HG02981 (cell line): ENCODE data around the gene NFYA.
A peak's percentile ranks its signal among the peaks of the same experiment; 100 is the strongest.

Experiments
- ATAC-seq: cut with Tn5 transposase; IDR thresholded peaks from one replicate; pipeline ENCODE4 v1.9.1; 2021; ENCODE audit warnings: mild to moderate bottlenecking, moderate library complexity; ENCODE audit not compliant: unreplicated experiment

NFYA gene

DNA sequence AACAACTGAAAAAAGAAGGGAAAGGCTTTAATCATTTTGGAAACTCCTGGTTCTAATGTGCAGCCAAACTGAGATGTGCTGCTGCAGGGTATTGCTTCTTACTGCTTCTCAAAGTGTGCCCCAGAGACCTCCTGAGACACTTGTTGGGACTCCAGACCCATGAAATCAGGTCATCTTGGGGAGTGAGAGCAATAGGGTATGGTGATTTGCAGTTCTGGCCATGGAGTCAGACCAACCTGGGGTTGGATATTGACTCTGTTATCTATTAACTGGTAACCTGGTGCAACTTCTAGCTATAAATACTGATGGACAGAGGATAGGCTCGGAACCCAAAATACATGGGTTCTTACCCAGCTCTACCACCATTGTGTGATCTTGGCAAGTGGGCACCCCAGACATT lies 26.7 kb upstream of the NFYA start:
- no peak for ATAC-seq

DNA sequence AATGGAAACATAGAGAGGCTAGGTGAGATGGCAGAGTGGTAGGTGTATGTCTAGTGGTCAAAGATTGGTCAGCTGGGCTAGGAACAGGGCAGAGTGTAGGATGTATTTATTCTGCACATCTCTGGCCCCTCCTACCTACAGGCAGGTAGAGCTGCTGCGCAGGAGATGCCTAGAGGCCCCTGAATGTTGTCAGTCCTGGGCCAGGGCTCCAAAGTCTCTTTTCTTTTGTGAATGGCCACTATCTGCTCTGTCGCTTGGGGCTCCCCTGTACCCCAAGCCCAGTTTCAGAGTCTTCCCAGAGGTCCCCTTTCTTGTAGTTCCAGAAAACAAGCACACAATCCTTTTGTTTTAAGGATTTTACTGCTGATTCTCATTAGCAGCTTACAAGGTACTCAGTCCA lies 25.5 kb upstream of the NFYA start:
- no peak for ATAC-seq

DNA sequence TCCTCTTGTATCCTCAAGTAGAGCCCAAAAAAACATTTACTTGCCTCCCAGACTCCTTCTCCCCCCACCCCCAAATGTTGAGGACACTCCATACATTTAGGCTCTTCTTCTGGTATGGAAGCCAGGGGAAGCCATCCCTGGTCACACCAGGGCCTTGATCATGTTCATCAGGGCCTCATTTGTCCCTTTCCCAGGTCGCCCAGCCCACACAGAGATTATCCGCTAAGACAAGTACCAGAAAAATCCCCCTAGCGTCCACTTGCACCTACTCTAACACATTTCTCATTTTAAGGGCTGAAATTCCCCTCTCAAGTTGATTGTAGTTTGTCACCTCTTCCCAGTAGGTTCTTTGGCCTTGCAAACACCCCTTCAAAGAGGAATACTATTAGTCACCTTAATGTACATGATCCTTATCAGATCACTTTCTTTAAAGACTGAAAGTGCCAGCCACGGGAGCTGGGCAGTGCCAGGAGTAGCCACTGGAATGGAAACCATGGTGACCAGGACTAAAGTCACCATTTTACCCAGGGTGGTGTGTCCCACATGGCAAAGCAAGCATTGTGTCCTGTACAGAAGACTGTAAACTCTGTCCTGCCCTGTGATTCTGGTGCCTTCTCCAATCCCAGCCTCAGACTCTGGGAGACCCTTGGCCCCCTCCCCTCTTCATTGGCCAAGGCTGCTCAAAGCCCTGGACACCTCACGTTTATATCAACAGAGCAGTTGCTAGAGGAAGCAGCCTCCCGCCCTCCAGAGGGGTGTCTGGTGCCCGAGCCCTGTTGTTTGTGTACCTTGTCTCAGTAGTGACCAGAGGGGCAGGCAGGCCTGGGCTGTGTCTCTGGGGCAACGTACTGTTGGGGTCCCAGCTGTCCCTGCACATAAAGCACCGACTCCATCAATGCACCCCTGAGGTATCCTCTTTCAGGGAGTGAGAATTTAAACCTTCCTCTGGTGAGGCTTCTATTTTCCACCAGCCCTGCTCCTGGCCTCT lies 24.7 kb upstream of the NFYA start:
- ATAC-seq: no peak

DNA sequence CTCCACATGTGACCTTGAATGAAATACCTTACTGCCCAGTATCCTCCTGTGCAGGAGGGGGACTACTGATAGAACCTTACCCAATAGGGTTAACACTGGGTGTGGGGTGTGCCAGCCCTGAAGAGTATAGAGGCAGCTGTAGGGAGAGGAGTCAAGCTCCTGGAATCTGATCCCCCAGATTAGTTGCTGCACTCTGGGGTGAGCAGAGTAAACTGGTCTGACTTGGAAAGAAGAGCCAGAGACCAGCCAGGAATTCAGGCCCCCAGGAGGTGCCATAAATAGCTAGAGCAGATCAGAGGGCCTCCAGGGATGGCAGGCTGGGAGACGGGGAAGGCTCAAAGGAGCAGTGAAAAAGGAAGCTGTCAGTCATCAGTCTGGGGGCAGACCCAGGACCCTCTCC lies 23.3 kb upstream of the NFYA start:
- no peak for ATAC-seq

DNA sequence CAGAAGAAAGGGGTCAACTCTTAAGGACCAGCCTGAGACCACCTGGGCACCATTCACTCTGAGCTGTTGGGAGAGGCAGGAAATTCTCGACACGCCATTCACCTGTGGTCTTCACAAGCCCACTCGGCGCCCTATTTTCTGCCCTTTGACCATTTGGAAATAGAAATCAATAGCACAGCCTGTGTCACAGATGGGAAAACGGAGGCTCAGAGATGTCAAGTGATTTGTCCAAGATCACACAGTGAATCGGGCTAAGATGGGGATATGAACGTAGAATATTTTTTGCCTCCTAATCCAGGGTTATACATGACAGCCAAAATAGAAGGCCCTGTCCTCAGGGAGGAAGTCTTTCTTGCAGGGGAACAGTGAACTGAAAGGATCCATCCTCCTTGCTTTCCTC lies 22.8 kb upstream of the NFYA start:
- no peak for ATAC-seq

DNA sequence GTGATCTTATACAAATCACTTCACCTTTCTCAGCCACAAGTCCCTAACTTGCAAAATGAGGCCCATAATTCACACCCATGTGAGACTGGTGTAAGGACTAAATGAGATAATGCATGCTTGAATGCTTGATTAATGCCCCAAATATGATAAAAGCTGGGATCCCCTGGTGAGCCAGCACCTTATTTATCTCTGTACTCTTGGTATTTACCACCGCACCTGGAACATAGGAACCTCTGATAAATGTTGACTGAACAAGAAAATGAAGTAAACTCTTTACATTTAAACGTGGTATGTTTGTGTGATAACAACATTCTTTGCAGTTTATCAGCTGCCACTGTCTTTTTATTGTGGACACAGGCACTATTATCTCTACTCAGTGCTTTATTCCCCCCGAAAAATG lies 22.2 kb upstream of the NFYA start:
- ATAC-seq: no peak

DNA sequence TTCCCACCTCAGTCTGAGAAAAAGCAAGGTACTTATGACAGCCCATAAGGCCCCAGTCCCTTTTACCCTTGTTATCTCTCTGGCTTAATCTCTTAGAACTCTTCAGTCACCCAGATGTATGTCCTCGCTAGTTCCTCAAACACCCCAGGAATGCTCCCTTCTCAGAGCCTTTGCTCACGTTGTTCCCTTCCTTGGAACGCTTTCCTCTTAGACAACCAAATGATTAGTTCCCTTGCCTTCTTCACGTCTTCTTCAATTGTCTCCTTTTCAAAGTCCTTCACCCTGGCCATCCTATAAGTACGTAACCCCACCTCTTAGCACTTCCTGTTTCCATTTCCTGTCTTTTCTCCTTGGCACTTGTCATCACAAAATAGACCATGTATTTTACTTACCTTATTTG lies 20.9 kb upstream of the NFYA start:
- ATAC-seq: no peak

DNA sequence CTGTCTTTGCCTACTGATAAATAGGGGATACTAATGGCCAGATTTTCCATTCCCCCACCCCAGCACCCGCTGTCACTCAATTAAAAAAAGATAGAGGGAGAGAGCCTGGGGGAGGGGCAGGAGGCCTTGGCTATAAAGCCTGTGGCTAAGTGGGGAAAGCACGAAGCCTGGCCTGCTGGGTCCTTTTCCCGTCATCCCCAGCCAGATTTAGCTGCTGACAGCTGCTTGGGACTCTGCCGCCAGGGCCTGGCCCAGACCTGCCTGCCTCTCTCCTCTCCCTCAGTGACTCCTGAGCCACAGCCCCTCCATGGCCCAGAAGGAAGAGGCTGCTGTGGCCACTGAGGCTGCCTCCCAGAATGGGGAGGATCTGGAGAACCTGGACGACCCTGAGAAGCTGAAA lies 19.7 kb upstream of the NFYA start, which contains the start of gene APOBEC2:
Gene APOBEC2, plus strand, starts transcription at position 162 of the 400 bp plus-strand sequence. Its CDS starts 146 bp downstream, at position 308.
- ATAC-seq: no peak

DNA sequence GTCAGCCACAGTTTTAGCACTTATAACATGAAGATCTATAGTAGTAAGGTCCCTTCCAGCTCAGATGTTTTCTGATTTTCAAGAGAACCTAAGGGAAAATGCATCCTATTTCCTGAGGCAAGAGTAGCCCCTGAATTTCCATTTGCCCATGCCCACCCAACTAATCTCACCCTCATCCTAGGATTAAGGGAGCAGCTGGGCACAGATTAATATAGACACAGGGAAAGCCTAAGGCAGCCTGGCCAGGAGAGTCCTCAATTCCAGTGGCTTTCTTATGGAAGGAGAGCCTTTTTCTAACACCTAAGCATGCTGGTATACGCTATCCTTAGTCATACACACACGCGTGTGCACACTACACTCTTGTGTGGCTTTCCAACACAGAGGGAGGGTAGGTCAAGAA lies 18.3 kb upstream of the NFYA start:
- no peak for ATAC-seq

DNA sequence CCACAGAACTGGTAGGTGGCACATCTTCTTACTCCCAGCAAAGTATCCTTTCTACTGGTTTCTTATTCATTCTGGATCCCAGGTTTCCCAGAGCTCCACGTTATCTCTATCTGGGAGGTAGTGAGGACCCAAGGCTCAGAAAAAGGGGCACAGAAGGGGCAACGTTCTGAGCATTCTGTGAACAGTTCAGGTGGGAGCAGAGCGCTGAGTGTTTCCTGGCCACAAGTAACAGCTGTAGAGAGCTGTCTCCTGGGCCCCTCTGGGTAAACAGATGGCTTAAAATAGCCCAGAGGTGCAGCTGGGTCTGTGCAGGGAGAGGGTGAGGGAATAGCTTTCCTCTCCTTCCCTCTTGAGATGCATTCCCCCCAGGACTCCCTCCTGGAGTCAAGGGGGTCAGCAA lies 17.6 kb upstream of the NFYA start:
- ATAC-seq: no peak

DNA sequence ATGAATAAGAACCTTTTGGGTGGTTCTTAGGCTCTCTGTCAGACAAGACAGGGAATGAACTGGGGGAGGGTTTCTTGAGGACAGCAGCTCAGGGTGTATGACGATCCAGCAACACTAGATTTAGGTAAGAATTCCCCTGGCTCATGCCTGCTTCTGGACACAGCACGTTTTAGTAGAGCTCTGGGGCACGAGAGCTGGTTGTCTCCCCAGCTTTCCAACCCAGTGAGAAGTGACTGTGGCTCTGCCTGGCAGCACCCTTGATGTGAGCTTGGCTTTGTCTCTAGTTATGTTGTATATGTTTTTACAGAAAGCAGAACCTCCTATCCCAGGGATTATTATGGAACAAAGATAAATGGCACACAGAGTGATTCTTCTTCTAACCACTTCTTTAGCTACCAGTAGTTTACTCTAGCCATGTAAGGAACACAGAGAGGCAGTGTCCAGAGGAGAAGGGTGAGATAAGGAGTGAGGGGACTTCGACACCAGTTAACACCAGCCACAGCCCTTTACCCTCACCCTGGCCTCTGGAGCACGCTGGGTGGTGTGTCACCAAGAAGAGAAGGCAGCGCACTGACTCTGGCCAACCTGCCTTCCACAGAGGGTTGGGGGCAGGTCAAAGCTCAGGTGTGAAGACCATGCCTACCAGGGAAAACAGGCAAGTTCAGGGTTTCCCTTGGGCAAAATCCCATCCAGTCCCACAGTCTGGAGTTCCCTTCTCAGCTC lies 15.8 kb upstream of the NFYA start:
- no peak for ATAC-seq

DNA sequence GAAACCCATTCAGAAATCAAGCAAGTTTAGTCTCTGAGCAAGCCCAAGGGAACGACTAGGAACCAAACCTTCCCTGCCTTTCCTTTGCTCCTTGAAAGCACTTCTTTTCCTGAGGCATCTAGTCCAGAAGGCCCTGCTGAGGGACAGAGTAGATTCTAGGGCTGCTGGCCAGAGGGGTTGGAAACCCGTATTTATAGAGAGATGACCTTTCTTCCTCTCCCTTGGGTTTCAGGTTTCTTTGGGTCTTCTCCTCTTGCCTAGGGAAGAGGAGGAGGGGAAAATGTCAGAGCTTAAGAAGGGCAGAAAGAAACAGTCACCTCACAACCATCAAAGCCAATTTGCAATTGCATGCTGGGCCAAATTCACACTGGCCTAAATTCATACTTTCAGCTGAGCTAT lies 14.0 kb upstream of the NFYA start:
- ATAC-seq: no peak

DNA sequence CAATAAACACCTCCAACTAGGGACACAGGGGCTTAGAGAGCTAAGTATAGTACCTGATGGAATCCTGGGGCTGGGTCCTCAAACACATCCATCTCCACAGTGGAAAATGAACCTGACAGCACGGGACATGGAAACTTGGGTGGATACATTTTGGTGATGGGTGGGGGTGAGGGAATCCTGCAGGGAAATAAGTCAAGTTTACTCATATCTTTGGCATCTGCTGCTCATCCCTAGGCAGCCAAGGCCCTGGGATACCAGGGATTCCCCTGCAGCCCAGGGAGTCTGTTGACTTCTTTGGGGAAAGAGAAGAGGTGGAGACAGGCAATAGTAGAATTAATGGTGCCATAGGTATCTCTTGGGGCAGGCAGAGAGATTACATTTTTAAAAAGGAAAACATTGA lies 13.2 kb upstream of the NFYA start:
- no peak for ATAC-seq

DNA sequence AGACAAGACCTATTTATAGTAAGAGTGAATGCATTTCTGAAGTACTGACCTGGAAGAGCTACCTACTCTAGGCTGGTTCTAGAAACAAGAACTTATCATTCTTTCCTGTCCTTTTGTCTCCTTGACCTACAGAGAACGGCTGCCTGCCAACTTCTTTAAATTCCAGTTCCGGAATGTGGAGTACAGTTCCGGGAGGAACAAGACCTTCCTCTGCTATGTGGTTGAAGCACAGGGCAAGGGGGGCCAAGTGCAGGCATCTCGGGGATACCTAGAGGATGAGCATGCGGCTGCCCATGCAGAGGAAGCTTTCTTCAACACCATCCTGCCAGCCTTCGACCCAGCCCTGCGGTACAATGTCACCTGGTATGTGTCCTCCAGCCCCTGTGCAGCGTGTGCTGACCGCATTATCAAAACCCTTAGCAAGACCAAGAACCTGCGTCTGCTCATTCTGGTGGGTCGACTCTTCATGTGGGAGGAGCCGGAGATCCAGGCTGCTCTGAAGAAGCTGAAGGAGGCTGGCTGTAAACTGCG lies 11.5 kb upstream of the NFYA start:
- ATAC-seq: no peak

DNA sequence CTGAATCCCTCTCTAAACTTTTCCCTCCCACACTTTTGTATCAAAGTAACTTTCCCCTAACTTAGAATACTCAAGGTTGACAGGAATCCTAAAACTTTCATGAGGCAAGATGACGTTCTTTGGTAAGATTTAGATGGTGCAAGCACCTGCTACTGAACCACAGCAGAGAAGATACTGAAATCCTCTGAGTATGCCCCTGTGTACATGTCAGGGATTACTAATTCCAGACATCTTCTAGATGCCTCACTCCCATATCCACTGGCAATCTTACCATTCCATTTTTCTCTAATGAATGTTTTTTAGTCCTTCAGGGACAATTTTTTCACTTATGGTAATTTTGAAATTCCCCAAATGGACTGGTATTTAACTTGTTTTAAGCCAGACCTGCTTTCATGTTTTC lies 10.7 kb upstream of the NFYA start:
- no peak for ATAC-seq

DNA sequence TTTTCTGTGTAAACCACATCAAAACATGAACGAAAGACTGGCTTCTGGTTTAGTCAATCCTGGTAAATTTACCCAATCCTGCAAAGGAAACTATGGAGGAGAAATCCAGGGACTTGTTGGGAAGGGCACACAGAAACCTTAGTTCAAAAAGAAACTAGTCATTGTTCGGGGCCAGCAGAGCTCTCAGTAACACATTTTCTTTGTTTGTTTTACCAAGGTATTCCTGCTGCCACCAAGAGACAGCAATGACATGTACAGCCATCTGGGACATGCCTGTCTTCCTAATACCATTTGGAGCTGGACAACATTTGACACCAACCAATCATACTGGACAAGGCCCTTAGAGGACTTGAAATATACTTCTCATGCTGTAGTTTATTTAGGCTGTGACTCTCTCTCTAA lies 8.9 kb upstream of the NFYA start:
- ATAC-seq: no peak

DNA sequence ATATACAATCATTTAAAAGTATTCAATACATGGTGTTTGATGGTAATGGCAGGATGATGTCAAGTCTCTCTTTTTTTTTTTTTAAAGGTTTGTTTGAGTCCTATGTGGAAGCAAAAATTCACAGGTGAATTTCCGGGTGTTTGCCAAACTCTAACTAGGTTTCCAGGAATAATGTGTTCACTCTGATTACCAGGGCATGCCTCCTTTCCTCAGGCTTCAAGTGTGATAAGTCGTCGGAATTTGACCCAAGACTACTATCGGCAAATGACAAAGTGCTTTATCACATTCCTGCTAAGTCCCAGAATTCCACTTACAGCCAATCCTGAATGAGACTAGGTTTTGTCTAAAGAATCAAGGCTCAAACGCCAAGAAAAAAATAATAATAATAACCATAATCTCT lies 7.9 kb upstream of the NFYA start:
- ATAC-seq: no peak

DNA sequence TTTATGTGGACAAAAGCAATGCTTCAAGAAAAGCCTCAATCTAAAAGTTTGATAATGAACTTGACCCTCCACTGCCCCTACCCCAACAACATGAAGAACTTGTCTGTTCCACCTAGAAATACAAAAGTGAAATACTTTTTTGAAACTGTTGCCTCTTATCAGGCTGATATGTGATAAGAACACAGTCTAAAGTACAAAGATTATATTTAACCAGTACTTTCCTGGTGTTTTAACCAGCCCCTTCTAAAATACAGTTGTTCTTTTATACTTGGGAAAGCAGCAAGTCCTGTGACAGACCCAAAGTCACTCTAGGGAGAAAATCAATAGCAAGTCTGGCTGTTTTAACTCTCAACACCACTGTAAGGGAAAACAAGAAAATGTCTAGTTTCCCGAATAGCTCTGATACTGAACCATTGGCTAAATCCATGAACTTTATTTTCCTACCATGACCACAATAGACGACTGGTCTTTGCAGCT lies 7.2 kb upstream of the NFYA start:
- ATAC-seq: no peak

DNA sequence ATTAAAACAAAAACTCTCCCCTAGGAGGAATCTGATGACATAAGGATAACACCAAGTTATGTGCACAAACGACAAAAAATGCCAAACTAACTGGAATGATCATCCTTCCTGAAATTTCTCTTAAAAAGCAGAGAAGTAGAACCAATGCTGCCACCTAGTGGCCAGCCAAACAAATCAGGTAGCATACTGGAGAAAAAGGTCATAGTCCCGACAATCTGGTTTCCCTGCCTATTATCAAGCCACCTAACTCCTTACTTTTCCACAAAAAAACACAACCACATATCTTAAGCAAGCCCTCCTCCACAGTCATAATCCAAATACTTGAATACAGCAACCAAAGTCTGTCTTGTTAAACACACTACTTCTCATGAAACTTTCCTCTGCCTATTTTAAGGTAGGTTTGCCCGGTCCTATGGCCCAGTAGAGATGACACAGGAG lies 5.9 kb upstream of the NFYA start:
- ATAC-seq: no peak

DNA sequence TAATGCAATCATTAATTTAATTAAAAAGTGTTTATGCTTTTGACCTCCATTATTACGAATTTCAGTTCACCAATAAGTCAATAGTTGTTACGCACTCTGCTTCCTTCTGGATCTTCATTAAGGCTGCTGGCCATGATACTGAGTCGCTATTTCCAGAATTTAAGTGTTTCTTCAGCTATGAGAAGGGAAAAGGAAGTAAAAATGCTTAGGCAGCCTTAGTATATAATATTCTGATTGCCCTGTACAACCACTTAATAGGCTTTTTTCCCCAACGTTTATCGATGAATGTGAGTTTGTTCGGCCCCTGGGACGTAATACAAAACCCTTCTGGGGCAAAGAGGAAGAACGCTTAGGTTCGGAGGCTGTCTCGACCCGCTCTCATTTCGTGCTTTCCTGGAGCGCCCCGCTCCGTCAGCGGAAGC lies 1.3 kb upstream of the NFYA start:
- ATAC-seq: peak; percentile 19
